Endodermal cell (in vitro differentiated cells): ENCODE measurements around the gene TCOF1. TPM values are rescaled to one million over a fixed set of nuclear protein-coding genes. Genes with fewer than 3 reads are reported as not detected.

Experiments
- DNase-seq: peaks from one replicate; pipeline ENCODE4 v3.0.0-alpha.2; 2017
- H3K27ac ChIP-seq: 2 replicates; pipeline ENCODE4 v1.5.1; 2013; ENCODE audit warnings: mild to moderate bottlenecking, low read depth, low read length, moderate library complexity
- H3K27me3 ChIP-seq: 2 replicates; pipeline ENCODE4 v1.6.1; 2013; ENCODE audit warnings: mild to moderate bottlenecking, low read length, moderate library complexity; ENCODE audit not compliant: insufficient read depth, control insufficient read depth, poor library complexity, severe bottlenecking
- H3K36me3 ChIP-seq: 2 replicates; pipeline ENCODE4 v1.7.0; 2013; ENCODE audit warnings: mild to moderate bottlenecking, low read length, moderate library complexity; ENCODE audit not compliant: control insufficient read depth, insufficient read depth
- H3K4me1 ChIP-seq: one replicate; pipeline ENCODE4 v1.7.0; 2013; ENCODE audit warnings: low read length; ENCODE audit not compliant: control insufficient read depth, insufficient read depth
- H3K4me3 ChIP-seq: 2 replicates; pipeline ENCODE4 v1.5.1; 2013; ENCODE audit warnings: mild to moderate bottlenecking, low read length, moderate library complexity
- H3K9ac ChIP-seq: 2 replicates; pipeline ENCODE4 v1.6.1; 2013; ENCODE audit warnings: mild to moderate bottlenecking, low read length, moderate library complexity; ENCODE audit not compliant: poor library complexity, severe bottlenecking; ENCODE audit errors: extremely low read depth
- H3K9me3 ChIP-seq: 2 replicates; pipeline ENCODE4 v1.6.1; 2013; ENCODE audit warnings: mild to moderate bottlenecking, low read length, moderate library complexity; ENCODE audit not compliant: control insufficient read depth
- H3K27ac Mint-ChIP-seq: 2 replicates; pipeline ENCODE4 v1.8.0; 2020; ENCODE audit warnings: mixed read lengths
- H3K27me3 Mint-ChIP-seq: 2 replicates; pipeline ENCODE4 v1.8.0; 2021; ENCODE audit warnings: mild to moderate bottlenecking, mixed read lengths; ENCODE audit not compliant: insufficient read depth
- H3K36me3 Mint-ChIP-seq: 2 replicates; pipeline ENCODE4 v1.8.0; 2020; ENCODE audit warnings: low read depth, mixed read lengths
- H3K4me1 Mint-ChIP-seq: 2 replicates; pipeline ENCODE4 v1.8.0; 2020; ENCODE audit warnings: mixed read lengths
- H3K4me3 Mint-ChIP-seq: 2 replicates; pipeline ENCODE4 v1.8.0; 2020; ENCODE audit warnings: mild to moderate bottlenecking, moderate library complexity, mixed read lengths
- H3K9me3 Mint-ChIP-seq: 2 replicates; pipeline ENCODE4 v1.8.0; 2020; ENCODE audit warnings: mild to moderate bottlenecking, mixed read lengths
- WGBS, 2 experiments: methylation state at CpG; one replicate each; pipeline versions ENCODE4 v1.1.5 to v1.1.7; 2013; ENCODE audit warnings: missing lambda C conversion rate in 2 of 2, mixed read lengths in 1 of 2; ENCODE audit not compliant: insufficient coverage in 1 of 2, insufficient read length in 1 of 2; 5-methylcytosine and 5-hydroxymethylcytosine counted together
- total RNA-seq, 2 donors: library from RNA; stranded (reverse); fragmentation: NEBNext Ultra II Directional in 1 of 2; extraction: Animal tissue kit (Norgen Biotek cat#: 25700) in 1 of 2; gene quantifications; 2 replicates in 1 of 2; 3 replicates in 1 of 2; pipeline ENCODE4 v1.2.1, GENCODE V29; 2021
- TF ChIP-seq, protein P1 (sequence below): fragments of 200-600 bp; sonication (generic); conservative IDR thresholded peaks from 2 replicates; pipeline ENCODE4 v1.5.0; 2021; ENCODE audit warnings: antibody characterized with exemption, mild to moderate bottlenecking

Gene TCOF1
- total RNA-seq, 2 donors from 2014 or later = 88.8 to 107 TPM

DNA sequence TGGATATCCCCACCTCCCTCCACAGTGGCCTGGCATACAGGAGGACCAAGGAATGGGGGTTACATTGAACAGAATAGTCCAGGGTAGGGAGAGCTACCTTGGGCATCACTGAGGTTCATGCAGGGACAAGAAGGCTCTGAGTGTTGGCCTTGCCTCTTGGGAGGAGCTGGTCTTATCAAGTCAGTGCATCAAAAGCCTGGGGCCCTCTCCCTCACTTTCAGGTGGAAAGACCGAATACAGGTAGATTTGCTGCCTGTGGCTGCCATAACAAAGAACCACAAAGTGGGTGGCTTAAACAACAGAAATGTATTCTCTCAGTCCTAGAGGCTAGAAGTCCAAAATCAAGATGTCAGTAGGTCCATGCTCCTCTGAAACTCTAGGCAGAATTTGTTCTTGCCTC is 36.3 kb upstream of the TCOF1 start:
- Histone ChIP-seq H3K4me3 (no peak overlapping the region), H3K27me3 (no peaks in the 10 kb centered on the region), H3K4me1 (no peaks in the 10 kb centered on the region), H3K27ac (no peak overlapping the region), H3K36me3 (no peaks in the 10 kb centered on the region), H3K9ac (no peak overlapping the region), H3K9me3 (no peaks in the 10 kb centered on the region)
- DNase-seq = no peak
- no peaks in the 10 kb centered on the region for H3K9me3 Mint-ChIP-seq
- no peaks in the 10 kb centered on the region for H3K36me3 Mint-ChIP-seq
- H3K4me3 Mint-ChIP-seq = no peak overlapping the region
- WGBS, 2 experiments = 92 to 100% methylated on average over 1 of the region's 1 CpG
- no peak overlapping the region for H3K27ac Mint-ChIP-seq
- H3K27me3 Mint-ChIP-seq = peaks cover 5% of the 10 kb centered on the region
- peaks cover 13% of the 10 kb centered on the region for H3K4me1 Mint-ChIP-seq
- TF ChIP-seq, protein P1, sequence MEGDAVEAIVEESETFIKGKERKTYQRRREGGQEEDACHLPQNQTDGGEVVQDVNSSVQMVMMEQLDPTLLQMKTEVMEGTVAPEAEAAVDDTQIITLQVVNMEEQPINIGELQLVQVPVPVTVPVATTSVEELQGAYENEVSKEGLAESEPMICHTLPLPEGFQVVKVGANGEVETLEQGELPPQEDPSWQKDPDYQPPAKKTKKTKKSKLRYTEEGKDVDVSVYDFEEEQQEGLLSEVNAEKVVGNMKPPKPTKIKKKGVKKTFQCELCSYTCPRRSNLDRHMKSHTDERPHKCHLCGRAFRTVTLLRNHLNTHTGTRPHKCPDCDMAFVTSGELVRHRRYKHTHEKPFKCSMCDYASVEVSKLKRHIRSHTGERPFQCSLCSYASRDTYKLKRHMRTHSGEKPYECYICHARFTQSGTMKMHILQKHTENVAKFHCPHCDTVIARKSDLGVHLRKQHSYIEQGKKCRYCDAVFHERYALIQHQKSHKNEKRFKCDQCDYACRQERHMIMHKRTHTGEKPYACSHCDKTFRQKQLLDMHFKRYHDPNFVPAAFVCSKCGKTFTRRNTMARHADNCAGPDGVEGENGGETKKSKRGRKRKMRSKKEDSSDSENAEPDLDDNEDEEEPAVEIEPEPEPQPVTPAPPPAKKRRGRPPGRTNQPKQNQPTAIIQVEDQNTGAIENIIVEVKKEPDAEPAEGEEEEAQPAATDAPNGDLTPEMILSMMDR = no peak

DNA sequence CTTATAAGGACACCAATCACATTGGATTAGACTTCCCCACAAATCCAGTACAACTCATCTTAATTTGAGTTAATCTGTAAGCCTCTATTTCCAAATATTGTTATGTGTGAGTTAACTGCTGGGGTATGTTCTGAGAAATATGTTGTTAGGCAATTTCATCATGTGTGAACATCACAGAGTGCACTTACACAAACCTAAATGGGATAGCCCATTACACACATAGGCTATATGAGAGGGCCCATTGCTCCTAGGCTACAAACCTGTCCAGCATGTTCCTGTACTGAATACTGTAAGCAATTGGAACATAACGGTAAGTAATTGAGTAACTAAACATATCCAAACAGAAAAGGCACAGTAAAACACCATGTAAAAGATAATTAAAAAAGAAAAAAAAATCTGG is 35.7 kb upstream of the TCOF1 start:
- H3K9me3 ChIP-seq = no peaks in the 10 kb centered on the region

DNA sequence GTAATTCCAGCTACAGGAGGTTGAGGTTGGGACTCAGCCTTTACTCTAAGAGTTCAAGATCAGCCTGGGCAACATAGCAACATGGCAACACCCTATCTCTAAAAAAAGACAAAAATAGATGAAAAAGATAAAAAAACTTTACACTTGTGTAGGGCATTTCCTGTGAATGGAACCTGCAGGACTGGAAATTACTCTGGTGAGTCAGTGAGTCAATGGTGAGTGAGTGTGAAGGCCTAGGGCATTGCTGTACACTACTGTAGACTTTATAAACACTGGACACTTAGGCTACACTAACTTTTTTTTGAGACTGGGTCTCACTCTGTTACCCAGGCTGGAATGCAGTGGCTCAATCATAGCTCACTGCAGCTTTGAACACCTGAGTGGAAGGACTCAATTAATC is 35.3 kb upstream of the TCOF1 start:
- Histone ChIP-seq H3K9me3 (no peaks in the 10 kb centered on the region), H3K9ac (no peak overlapping the region), H3K27me3 (no peaks in the 10 kb centered on the region), H3K27ac (no peak overlapping the region), H3K4me3 (no peak overlapping the region), H3K36me3 (no peaks in the 10 kb centered on the region), H3K4me1 (no peaks in the 10 kb centered on the region)
- H3K9me3 Mint-ChIP-seq = no peaks in the 10 kb centered on the region
- peaks cover 5% of the 10 kb centered on the region for H3K27me3 Mint-ChIP-seq
- TF ChIP-seq, protein P1 = no peak
- DNase-seq = no peak
- no peaks in the 10 kb centered on the region for H3K36me3 Mint-ChIP-seq
- no peak overlapping the region for H3K4me3 Mint-ChIP-seq
- H3K4me1 Mint-ChIP-seq = peaks cover 13% of the 10 kb centered on the region
- no peak overlapping the region for H3K27ac Mint-ChIP-seq

More for the DNA sequence above, 35.7 kb upstream of the TCOF1 start:
- Mint-ChIP-seq H3K4me3 (no peak overlapping the region), H3K36me3 (no peaks in the 10 kb centered on the region), H3K27me3 (peaks cover 5% of the 10 kb centered on the region), H3K4me1 (peaks cover 13% of the 10 kb centered on the region), H3K9me3 (no peaks in the 10 kb centered on the region), H3K27ac (no peak overlapping the region)
- no peak overlapping the region for H3K9ac ChIP-seq
- TF ChIP-seq, protein P1 = no peak
- no peak for DNase-seq
- H3K27ac ChIP-seq = no peak overlapping the region
- WGBS, 2 experiments = 91% methylated on average over 1 of the region's 1 CpG; no CpG with 5 or more reads in 1 of the 2 experiments
- no peak overlapping the region for H3K4me3 ChIP-seq
- H3K4me1 ChIP-seq = no peaks in the 10 kb centered on the region
- no peaks in the 10 kb centered on the region for H3K36me3 ChIP-seq
- no peaks in the 10 kb centered on the region for H3K27me3 ChIP-seq
